Activated CD4-positive, CD25-positive, alpha-beta regulatory T cell treated with anti-CD3 and anti-CD28 coated beads, Interleukin-2, amount 50 U/mL, for 24 hours (primary cell): Measurements from ENCODE around the gene INTU.
"Not testable (repeated sequence)": the region's sequence is repeated elsewhere in the genome, so short reads cannot be mapped to it uniquely, and the experiment has no call there.

Source experiments
- ATAC-seq, 2 donors: fragments of 150-1000 bp; cut with Tn5 transposase; one replicate each; pipeline ENCODE4 v1.10.0; 2021; ENCODE audit warnings: mild to moderate bottlenecking in 1 of 2, moderate library complexity in 1 of 2

INTU gene

DNA sequence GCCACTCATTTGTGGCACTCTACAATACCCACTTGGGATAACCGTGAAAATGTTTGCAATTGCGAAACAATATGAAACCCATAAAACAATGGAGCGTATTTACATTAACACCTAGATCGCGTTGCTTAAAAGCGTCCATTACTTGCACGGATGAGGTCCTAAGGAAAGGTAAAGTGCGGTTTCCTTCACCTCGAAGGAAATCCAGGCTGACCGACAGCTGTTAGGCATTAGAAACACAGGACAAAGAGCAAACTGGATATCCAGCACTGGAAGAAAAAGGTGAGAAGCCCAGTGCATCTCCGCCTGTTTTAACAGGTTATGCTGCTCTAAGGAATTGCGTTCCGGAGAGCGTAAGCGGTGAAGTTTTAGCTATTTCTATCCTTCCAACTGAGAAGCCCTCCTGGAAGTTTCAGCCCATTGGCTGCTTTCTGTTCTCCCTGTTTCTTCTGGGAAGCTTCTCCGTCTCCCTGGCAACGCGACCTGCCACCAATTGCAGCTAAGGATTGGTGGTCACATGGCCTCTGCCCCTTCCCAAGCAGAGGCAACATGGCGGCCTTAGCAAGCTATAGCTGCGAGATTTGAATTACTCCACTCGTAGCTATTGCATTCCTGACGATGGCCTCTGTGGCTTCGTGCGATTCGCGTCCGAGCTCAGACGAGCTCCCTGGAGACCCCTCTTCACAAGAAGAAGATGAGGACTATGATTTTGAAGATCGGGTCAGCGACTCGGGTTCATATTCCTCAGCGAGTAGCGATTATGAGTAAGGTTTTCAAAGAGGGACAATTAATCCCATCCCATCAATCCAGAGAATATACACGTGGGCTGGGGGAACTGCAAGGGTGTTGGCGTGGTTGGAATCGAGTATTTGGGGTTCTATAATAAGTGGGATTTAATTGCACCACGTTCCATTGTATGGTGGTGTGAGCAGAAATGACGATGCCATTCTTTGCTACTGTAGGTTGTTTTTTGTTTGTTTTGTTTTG lies at the start of gene INTU:
INTU (plus strand) TSS at position 538 of the 984 bp plus-strand sequence; CDS start at position 616, 78 bp downstream.
- ATAC-seq: peak in 1 of 2 donors; percentile 61

DNA sequence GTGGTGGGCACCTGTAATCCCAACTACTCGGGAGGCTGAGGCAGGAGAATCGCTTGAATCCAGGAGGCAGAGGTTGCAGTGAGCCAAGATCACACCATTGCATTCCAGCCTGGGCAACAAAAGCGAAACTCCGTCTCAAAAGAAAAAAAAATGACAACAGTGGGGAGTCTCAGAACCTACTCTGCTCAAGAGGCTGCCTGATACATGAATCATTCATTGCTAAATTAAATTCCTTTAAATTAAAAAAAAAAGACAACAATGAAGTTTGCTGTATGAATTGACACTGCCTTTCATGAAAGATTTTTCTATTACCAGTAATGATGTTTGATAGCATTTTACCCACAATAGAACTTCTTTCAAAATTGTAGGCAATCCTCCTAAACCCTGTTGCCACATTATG lies 46.3 kb upstream of the INTU start:
- ATAC-seq: not testable (repeated sequence)

DNA sequence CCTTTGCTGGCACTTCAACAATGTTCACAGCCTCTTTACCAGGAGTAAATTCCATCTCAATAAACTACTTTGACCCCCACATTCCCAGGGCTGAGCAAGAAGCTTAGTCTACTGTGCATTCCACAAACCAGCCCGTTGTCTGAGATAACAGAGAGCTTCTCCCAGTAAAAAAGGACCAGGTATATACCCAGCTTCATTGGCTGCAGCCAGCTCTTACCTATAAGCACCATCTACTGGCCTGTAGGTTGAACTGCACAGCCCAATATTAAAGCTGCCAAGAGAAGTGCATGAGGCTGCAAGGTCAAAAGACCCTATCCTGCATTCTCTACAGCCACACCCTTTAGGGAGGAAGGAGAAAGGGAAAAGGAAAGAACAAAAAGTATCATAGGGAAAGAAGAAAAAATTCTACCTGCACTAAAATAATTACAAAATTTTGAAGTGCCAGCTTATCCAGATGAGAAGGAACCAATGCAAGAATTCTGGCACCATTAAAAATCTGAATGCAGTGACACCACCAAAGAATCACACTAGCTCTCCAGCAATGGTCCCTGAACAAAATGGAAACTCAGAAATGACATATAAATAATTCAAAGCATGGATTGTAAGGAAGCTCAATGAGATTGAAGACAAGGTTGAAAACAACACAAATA lies 45.7 kb upstream of the INTU start:
- ATAC-seq: no peak

DNA sequence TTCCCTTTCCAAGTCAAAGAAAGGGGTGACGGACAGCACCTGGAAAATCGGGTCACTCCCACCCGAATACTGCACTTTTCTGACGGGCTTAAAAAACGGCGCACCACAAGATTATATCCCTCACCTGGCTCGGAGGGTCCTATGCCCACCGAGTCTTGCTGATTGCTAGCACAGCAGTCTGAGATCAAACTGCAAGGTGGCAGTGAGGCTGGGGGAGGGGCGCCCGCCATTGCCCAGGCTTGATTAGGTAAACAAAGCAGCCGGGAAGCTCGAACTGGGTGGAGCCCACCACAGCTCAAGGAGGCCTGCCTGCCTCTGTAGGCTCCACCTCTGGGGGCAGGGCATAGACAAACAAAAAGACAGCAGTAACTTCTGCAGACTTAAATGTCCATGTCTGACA lies 43.6 kb upstream of the INTU start:
- ATAC-seq: not testable (repeated sequence)

GRCh38 chr4:127598656-127599055 lies 34.1 kb upstream of the INTU start:
- ATAC-seq: no peak

- ATAC-seq: no peak
Measured at GRCh38 chr4:127601029-127601428, 31.7 kb upstream of the INTU start.

- no peak for ATAC-seq
Measured at GRCh38 chr4:127604949-127605709, 27.6 kb upstream of the INTU start.

DNA sequence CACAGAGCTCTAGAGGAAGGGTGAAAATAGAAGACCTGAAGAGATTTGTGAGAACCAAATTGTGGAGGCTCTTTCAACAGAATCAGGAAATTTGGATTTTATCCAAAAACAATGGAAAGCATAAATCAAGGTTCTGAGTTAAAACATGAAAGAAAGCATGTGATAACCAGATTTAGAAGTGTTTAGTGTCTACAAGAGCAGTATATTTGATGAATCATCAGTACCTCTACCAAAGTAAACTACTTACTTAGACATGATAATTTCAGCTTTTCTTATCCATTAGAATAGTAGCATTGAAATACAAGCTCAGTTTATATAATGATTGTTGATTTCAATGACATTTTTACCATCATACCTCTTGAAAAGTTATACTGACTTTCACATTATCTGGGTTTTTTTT lies 25.9 kb upstream of the INTU start:
- no peak for ATAC-seq

- ATAC-seq: no peak
Measured at GRCh38 chr4:127609484-127609883, 23.3 kb upstream of the INTU start.

GRCh38 chr4:127610488-127610887 lies 22.3 kb upstream of the INTU start:
- no peak for ATAC-seq

- no peak for ATAC-seq
Measured at GRCh38 chr4:127616898-127617297, 15.9 kb upstream of the INTU start.

DNA sequence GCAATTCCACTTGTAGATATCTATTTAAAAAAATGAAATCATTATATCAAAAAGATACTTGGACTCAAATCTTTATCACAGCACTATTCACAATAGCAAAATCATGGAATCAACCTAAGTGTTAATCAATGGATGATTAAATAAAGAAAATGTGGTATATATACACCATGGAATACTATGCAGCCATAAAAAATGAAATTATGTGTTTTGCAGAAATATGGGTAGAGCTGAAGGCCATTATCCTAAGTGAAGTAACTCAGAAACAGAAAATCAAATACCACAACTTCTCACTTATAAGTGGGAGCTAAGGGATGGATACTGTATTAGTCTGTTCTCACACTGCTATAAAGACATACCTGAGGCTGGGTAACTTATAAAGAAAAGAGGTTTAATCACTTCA lies 14.3 kb upstream of the INTU start:
- ATAC-seq: no peak

DNA sequence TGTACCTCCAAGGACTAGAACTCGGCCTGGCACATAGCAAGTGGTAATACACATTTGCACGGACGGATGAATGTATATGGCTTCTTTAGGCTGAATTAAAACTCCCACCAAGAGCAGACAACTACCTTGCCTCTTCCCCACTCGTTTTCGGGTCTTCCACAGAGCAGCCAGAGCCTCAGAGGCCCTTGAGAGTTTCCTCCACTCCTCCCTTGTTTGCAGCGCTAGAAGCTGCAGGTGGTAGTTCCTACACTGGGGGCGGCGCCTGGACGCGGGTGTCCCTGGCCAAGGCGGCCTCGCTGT lies 10.2 kb upstream of the INTU start:
- no peak for ATAC-seq

- ATAC-seq: peak; percentile 10 to 13
Measured at GRCh38 chr4:127622921-127623796, 9.6 kb upstream of the INTU start.

- no peak for ATAC-seq
Measured at GRCh38 chr4:127623797-127624083, 9.0 kb upstream of the INTU start.

DNA sequence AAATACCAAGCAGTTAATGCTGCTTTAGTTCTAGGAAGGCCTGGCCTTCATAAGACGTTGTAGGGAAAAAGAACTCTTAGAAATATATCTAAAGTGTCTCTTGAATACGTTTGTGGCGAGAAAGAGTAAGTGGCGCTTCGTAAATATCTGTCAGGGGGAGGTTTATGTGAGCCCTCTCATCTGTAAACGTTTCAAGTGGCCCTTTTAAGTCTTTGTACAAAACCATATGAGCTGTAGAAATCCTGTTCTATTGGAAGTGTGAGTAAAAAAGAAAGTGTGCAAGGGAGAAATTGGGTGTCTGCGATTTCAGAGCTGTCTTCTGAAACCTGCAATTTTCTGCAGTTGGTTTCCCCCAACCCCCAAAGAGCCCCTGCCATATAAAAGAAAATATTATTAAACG lies 8.6 kb upstream of the INTU start:
- ATAC-seq: no peak

- ATAC-seq: no peak
Measured at GRCh38 chr4:127629371-127629770, 3.4 kb upstream of the INTU start.

DNA sequence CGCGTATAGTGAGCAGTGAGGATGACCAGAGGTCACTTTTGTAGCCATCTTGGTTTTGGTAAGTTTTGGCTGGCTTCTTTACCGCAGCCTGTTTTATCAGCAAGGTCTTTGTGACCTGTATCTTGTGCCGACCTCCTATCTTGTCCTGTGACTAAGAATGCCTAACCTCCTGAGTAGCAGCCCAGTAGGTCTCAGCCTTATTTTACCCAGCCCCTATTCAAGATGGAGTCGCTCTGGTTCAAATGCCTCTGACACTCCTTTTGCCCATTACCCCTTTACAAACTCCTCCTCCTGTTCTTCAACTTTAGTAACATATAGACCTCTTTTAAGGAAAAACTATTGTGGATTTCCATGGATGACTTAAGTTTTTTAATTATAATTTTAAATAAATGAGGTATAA lies 2.6 kb upstream of the INTU start:
- ATAC-seq: no peak

DNA sequence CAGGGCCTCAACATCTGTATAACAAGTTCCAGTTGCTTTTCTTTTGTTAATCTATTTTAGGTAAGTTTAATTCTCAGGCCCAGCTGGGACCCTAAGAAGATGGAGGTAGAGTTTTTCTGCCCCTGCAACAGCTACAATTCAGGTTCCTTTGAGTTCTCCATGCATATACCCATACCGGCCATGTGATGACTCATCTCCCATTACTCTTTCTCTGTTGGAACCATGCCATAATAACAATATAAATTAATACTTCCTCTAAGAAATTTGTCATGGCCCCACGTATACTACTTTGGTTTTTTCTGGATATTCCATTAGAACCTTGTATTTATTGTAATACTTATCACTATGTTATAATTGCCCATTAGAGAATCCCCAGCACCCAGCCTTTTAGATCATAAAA lies 1.3 kb upstream of the INTU start:
- ATAC-seq: no peak

- no peak for ATAC-seq
Measured at GRCh38 chr4:127634181-127634580, 1.4 kb downstream of the INTU start.

DNA sequence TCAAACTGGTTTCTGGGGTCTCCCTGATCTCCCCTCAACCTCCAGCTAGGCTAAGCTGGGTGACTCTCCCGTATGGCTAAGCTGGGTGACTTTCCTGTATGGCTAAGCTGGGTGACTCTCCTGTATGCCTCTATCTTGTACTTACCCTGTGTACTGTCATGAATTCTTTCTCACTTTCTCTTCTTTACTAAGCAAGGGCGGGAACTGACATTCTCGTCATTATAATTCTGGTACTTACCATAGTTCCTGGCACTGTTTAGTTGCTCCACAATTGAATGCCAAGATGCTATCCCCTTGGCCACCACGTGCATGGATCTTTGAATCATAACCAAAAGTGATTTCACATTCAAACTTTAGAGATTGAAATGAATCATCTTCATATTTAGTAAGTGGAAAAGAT lies 8.8 kb downstream of the INTU start:
- ATAC-seq: no peak

- no peak for ATAC-seq
Measured at GRCh38 chr4:127642169-127642568, 9.4 kb downstream of the INTU start.

DNA sequence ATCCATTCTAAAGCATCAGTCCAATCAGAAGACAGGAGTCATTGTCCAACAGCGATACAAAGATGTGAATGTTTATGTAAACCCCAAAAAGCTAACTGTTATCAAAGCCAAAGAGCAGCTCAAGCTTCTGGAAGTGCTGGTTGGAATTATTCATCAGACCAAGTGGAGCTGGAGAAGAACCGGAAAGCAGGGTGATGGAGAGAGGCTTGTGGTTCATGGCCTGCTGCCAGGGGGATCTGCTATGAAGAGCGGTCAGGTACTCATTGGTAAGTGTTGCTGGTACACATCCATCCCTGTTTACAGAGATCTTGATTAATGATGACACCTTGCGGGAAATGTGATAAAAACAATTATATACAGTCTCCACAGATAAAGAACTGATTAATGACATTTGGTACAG lies 11.0 kb downstream of the INTU start:
- no peak for ATAC-seq
